ENCODE measurements around the gene USP21. TPM values are rescaled to one million over a fixed set of nuclear protein-coding genes. Genes with fewer than 3 reads are reported as not detected.

Gene USP21
- total and polyA plus RNA-seq, 9 of the 15 experiments (the other 6 are each of a cell fraction or from before 2014, with no cell fraction given): 4.9 to 52.4 (median 21.6) TPM

- TF ChIP-seq, protein P1, sequence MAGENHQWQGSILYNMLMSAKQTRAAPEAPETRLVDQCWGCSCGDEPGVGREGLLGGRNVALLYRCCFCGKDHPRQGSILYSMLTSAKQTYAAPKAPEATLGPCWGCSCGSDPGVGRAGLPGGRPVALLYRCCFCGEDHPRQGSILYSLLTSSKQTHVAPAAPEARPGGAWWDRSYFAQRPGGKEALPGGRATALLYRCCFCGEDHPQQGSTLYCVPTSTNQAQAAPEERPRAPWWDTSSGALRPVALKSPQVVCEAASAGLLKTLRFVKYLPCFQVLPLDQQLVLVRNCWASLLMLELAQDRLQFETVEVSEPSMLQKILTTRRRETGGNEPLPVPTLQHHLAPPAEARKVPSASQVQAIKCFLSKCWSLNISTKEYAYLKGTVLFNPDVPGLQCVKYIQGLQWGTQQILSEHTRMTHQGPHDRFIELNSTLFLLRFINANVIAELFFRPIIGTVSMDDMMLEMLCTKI (IDR thresholded peaks at IDR 0.05; ENCODE audit: partially characterized antibody): no peak
- TF ChIP-seq, protein P2, sequence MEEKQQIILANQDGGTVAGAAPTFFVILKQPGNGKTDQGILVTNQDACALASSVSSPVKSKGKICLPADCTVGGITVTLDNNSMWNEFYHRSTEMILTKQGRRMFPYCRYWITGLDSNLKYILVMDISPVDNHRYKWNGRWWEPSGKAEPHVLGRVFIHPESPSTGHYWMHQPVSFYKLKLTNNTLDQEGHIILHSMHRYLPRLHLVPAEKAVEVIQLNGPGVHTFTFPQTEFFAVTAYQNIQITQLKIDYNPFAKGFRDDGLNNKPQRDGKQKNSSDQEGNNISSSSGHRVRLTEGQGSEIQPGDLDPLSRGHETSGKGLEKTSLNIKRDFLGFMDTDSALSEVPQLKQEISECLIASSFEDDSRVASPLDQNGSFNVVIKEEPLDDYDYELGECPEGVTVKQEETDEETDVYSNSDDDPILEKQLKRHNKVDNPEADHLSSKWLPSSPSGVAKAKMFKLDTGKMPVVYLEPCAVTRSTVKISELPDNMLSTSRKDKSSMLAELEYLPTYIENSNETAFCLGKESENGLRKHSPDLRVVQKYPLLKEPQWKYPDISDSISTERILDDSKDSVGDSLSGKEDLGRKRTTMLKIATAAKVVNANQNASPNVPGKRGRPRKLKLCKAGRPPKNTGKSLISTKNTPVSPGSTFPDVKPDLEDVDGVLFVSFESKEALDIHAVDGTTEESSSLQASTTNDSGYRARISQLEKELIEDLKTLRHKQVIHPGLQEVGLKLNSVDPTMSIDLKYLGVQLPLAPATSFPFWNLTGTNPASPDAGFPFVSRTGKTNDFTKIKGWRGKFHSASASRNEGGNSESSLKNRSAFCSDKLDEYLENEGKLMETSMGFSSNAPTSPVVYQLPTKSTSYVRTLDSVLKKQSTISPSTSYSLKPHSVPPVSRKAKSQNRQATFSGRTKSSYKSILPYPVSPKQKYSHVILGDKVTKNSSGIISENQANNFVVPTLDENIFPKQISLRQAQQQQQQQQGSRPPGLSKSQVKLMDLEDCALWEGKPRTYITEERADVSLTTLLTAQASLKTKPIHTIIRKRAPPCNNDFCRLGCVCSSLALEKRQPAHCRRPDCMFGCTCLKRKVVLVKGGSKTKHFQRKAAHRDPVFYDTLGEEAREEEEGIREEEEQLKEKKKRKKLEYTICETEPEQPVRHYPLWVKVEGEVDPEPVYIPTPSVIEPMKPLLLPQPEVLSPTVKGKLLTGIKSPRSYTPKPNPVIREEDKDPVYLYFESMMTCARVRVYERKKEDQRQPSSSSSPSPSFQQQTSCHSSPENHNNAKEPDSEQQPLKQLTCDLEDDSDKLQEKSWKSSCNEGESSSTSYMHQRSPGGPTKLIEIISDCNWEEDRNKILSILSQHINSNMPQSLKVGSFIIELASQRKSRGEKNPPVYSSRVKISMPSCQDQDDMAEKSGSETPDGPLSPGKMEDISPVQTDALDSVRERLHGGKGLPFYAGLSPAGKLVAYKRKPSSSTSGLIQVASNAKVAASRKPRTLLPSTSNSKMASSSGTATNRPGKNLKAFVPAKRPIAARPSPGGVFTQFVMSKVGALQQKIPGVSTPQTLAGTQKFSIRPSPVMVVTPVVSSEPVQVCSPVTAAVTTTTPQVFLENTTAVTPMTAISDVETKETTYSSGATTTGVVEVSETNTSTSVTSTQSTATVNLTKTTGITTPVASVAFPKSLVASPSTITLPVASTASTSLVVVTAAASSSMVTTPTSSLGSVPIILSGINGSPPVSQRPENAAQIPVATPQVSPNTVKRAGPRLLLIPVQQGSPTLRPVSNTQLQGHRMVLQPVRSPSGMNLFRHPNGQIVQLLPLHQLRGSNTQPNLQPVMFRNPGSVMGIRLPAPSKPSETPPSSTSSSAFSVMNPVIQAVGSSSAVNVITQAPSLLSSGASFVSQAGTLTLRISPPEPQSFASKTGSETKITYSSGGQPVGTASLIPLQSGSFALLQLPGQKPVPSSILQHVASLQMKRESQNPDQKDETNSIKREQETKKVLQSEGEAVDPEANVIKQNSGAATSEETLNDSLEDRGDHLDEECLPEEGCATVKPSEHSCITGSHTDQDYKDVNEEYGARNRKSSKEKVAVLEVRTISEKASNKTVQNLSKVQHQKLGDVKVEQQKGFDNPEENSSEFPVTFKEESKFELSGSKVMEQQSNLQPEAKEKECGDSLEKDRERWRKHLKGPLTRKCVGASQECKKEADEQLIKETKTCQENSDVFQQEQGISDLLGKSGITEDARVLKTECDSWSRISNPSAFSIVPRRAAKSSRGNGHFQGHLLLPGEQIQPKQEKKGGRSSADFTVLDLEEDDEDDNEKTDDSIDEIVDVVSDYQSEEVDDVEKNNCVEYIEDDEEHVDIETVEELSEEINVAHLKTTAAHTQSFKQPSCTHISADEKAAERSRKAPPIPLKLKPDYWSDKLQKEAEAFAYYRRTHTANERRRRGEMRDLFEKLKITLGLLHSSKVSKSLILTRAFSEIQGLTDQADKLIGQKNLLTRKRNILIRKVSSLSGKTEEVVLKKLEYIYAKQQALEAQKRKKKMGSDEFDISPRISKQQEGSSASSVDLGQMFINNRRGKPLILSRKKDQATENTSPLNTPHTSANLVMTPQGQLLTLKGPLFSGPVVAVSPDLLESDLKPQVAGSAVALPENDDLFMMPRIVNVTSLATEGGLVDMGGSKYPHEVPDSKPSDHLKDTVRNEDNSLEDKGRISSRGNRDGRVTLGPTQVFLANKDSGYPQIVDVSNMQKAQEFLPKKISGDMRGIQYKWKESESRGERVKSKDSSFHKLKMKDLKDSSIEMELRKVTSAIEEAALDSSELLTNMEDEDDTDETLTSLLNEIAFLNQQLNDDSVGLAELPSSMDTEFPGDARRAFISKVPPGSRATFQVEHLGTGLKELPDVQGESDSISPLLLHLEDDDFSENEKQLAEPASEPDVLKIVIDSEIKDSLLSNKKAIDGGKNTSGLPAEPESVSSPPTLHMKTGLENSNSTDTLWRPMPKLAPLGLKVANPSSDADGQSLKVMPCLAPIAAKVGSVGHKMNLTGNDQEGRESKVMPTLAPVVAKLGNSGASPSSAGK (IDR thresholded peaks at IDR 0.05): no peak
- no peak for TF ChIP-seq ZNF589 (CRISPR knock-in tag; IDR thresholded peaks at IDR 0.05; ENCODE audit: low read depth)
- no peak for TF ChIP-seq ZNF174 (CRISPR knock-in tag; IDR thresholded peaks at IDR 0.05)
- TF ChIP-seq ZNF764 (CRISPR knock-in tag; IDR thresholded peaks at IDR 0.05; ENCODE audit: low read depth): no peak
- no peak for TF ChIP-seq ZNF134 (CRISPR knock-in tag; conservative IDR thresholded peaks at IDR 0.05)
- no peak for TF ChIP-seq LARP7 (IDR thresholded peaks at IDR 0.05)
- TF ChIP-seq, protein P3, sequence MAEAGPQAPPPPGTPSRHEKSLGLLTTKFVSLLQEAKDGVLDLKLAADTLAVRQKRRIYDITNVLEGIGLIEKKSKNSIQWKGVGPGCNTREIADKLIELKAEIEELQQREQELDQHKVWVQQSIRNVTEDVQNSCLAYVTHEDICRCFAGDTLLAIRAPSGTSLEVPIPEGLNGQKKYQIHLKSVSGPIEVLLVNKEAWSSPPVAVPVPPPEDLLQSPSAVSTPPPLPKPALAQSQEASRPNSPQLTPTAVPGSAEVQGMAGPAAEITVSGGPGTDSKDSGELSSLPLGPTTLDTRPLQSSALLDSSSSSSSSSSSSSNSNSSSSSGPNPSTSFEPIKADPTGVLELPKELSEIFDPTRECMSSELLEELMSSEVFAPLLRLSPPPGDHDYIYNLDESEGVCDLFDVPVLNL (CRISPR knock-in tag; IDR thresholded peaks at IDR 0.05; ENCODE audit: low read depth): no peak
- TF ChIP-seq RBM39 (optimal IDR thresholded peaks at IDR 0.05; ENCODE audit: low read depth, low read length): no peak
- TF ChIP-seq POLR2AphosphoS5 (IDR thresholded peaks at IDR 0.05; ENCODE audit: control insufficient read depth, insufficient read depth, low read depth, low read length): no peak
These were observed 50.6 kb downstream of the USP21 start (continued) for GRCh38 chr1:161209790-161210409.
